ENCODE measurements around the gene CLMN.

Gene CLMN

DNA sequence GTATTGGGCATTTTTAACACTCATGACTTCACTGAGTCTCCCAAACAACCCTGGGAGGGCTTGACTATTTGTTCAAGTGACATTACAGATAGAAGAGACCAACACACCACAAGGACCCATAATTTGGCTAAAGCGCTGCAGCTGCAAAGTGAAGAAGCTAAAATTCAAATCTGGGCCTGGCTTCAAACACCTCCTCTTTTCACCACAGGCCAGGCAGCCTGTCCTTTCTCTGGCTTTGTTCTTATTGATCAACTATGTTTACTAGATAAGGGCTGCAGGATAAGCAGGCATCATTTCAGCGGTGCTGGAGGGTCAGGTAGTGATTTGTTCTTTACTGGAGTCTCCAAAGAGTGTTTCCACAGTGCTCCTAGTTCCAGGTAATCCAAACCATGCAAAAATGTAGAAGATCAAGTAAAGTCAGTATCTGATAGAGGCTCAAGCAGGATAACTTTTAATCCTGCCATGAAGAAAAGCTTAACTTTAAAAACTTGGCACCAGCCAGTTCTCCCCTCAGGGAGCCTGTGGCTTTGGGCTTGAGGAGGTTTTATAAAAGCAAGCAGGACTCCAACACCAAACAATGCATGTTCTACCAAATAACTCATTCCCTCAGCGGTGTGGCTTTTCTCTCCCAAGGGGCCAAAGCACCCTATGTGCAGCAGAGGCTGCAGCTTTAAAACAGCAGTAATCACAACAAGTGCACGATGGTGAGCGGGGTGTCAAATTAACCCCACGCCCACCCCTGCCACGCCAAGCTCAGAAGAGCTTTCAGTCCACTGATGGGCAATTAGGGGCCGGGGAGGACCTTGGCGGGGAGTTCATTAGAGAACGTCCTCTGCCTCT lies 16.8 kb downstream of the CLMN start:
- DNase-seq = no peak

DNA sequence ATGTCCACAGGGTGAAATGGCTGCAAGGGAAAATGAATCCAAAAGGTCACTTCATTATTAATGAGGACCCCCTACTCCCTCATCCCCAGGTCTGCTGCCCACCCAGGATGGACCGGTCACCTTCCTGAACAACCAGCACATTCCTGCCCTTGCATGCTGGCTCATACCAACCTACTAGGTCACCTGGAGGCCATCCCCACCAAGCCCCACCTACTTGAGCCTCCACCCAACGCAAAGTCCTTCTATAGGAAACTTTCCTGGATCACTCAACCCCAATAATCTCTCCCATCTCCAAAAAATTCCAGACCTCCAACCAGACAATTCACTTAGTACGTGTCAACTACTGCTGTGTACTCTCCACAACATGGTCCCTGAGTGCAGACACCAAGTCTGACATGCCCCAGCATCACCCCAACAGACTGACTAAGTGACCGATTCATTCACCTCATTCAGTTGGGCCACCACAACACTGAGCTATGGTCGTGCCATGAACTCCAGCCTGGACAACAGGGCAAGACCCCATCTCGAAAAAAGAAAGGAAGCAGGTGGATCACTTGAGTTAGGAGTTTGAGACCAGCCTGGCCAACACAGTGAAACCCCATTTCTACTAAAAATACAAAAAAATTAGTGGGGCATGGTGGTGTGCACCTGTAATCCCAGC lies 18.1 kb downstream of the CLMN start:
- DNase-seq = no peak

DNA sequence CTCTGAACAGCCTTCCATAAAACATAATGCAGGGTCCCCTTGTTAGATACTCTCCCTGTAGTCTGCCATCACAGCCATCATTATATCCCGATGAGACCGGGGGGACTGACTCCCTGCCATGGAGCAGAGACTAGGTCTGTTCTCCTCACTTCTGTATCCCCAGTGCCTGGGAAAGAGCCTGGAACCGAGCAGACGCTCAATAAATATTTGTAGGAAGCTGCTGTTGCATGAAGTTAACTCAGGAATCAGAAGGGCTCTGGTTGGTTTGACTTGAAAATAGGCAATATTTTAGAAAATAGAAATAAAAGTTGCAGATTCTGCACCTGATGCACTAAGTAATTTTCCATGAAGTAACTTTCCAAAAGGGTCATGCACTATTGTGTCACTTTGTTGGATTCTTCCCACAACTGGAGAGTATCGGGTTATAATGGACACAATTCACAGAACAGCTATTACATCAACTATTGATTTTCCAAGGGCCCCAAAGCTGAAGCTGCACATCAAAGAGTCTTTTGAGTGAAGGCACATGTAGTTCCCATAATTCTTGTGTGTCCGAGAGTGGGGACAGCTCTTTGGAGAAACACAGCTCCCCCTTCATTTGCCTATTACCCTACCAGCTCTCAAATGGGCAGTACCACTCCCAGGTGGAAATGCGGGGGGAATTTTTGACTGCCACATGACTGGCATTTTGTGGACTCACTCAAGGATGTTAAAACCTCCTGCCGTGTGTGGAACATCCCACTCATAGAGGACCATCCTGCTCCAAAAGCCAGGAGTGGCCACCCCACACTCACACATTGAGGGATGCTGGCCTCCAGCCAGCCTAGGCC lies 18.8 kb downstream of the CLMN start:
- no peak for DNase-seq

DNA sequence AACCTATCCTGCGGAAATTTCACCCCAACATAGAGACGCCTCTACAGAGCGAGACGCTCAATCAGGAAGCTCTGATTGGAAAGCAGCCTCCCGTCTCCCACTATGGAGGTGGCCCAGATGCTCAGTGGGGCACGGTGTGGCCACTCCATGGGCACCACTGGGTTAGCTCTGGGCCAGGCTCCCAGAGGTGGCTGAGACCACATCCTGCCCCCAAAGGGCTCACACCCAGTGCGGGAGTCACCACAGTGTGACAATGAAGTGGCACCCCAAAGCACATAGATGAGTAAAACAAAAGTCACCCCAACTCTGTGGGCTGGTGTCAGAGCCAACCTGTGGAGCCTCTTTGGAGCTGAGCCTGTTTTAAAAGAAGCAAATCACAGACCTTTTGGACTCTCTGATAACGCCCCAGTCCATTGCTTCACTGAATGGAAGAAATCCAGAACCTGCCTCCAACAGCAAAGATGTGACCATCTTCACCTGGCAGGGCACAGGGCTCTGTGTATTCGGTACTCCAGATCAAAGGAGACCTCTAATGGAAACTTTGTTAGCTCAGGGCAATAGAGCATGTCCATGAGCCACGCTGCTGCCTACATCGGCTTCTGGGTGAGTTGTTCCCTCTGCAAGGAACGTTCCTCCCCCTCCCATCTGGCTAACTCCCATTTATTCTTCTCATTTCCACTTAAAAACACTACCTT lies 19.6 kb downstream of the CLMN start:
- no peak for DNase-seq

DNA sequence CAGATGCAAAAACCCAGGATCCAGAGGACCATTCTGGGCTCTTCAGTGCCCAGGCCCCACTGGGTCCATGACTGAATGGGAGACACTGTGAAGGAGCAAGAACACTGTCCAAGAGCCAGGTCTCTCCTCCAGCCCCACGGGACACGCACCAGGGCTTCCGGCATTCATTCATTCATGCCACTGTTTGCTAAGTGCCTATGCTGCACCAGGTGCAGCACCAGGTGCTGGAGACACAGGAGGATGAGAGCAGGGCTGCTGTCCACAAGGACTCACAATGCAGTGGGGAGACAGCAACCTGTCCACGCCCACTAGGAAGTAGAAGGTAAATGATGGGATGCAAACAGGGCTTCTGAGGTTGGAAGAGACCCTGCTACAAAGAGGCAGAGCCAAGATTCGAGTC lies 20.4 kb downstream of the CLMN start:
- no peak for DNase-seq

DNA sequence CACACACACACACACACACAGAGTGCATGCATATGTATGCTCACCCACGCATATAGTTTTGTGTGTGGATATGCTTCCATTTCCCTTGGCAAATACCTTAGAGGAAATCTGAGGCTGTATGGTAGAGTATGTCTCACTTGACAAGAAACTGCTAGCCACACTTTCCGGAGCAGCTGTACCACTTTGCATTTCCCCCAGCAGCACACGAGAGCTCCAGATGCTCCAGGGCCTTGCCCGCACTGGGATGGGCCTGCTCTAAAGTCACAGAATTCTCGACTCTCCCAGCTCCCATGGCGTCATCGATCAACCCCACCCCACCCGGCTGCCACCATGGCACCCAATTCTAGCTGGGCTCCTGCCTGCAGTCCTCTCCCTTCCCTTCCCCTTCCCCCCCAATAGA lies 21.9 kb downstream of the CLMN start:
- DNase-seq = no peak

DNA sequence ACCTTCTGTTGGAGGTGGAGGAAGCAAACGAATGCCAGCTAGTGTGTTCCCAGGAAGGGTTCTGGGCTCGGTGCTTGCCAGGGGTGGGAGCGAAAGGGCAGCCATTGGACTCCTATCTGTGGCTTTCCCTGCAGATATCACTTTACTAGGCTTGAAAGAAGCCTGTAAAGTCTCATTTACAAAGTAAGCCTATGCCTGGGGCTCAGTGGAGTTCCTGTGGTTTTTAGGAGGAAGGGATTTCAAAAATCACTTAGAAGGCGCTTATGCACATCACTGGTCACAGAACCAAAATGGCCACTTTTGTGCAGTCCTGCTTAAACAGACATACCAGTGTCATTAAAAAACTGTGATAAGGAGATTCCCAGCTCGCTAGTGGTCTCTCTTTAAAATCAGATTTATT lies 22.7 kb downstream of the CLMN start:
- no peak for DNase-seq

DNA sequence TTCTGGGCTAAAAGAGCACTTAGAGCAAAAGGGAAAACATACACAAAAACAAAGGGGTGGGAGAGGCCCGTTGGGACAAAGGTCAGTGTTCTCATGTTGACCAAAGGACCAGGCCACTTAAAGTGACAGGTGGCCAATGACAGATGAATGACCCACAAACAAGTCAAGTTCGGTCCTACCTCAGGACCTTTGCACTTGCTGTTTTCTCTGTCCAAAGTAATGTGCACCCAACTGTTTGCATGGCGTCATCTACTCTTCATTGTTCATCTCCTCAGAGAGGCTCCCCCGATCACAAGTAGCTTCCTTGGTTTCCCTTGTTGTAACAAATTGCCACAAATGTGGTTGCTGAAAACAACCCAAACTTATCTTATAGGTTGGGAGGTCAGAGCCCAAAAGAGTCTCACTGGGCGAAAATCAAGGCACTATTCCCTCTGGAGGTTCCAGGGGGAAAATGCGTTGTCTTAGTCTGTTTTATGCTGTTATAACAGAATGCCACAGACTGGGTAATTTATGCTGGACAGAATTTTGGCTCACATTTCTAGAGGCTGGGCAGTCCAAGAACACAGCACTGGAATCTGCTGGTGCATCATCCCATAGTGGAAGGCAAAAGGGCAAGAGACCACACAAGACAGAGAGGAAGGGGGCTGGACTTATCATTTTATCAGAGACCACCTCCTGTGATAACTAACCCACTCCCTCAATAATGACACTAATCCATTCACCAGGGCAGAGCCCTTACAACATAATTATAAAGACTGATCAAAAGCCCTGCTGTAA lies 23.9 kb downstream of the CLMN start:
- no peak for DNase-seq

DNA sequence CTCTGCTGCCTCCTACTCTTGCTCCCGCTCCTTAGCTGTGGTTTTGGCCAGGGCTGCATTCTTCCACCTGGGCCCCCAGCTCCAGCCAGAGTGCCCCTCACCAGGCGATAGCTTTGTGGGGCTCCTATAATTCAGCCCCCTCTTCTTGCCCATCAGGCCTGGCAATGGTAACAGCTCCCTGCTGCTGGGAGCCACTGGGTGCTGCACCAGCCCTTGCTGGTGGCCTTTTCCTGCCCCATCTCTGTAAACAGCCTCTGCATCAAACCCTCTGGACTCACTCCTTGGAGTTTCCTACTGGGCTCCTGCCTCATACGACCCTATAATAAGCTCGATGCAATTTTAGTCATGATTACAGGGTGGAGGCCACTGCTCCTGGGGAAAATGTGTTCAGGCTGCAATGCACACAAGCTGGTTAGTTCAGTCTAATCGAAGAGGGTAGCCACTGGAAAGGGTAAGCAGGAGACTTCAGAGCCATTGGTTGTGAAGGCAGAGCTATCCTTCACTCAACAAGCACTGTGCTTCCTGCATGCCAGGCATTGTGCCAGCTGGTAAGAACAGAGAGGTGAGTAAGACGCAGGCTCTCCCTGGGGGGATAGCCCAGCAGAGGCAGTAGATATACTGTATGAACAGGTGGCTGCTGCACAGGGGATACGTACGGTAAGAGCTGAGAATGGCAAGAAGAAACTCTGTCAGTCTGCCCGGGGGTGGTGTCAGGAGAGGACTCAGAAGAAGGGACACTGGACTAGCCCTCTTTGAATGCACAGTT lies 24.7 kb downstream of the CLMN start:
- DNase-seq = peak; percentile 37

DNA sequence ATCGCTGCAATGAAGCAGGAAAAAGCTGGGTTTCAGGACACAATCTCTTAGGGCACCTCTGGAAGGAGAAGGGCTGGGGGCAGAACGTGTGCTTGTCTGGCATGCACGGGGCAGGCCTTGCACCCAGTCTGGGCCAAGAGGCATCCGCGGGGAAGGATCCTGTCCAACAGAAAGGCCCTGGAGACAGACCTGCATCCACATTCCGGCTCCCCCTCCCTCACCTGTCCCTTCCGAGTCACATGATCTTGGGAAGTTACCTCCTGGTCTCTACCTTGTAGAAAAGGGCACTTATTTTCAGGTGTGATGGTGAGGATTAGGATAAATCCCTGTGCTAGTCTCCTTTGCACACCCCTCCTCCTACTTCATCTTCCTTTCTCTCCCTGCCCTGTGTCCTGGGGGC lies 25.4 kb downstream of the CLMN start:
- no peak for DNase-seq

DNA sequence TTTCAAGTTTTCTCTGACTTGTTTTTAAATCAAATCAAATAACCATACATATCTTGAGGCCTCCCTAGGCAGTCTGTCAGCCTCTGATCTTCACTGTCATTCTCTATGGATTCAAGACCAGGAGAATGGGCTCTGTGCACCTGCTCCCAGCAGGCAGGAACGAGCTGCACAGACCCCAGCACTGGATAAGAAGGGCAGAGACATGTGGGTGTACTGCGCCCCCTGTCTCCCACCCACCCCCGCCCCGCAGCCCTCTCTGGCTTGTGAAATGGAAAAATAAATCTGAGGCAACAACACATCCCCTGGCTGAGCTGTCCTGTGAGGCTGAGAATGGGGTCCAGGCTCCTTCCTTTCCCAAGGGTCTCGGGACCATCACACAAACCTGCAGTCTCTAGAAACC lies 26.3 kb downstream of the CLMN start:
- no peak for DNase-seq

DNA sequence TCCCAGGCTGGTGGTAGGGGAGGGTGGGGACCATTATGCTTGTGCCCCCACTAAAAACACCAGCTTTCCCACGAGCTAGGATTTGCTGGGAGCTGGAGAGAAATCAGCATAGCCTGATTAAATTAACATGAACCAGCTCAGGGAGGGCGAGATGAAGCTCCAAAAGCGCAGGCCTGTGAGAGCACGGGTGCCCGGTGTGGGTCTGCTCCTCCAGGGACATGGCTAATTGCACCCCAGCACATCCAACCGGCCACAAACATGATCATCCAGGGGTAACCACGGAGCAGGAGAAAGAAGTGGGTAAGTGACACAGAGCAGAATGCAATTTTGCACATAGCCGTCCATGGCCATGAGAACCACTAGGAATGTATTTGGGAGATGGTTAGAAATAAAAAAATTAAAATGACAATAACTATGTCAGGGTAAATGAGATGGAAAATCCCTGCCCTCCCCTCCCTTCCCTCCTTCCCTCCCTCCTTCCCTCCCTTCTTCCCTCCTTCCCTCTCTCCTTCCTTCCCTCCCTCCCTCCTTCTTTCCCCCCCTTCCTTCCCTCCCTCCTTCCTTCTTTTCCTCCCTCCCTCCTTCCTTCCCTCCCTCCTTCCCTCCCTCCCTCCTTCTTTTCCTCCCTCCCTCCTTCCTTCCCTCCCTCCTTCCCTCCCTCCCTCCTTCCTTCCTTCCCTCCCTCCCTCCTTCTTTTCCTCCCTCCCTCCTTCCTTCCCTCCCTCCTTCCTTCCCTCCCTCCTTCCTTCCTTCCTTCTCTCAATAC lies 26.9 kb downstream of the CLMN start:
- DNase-seq = no peak

DNA sequence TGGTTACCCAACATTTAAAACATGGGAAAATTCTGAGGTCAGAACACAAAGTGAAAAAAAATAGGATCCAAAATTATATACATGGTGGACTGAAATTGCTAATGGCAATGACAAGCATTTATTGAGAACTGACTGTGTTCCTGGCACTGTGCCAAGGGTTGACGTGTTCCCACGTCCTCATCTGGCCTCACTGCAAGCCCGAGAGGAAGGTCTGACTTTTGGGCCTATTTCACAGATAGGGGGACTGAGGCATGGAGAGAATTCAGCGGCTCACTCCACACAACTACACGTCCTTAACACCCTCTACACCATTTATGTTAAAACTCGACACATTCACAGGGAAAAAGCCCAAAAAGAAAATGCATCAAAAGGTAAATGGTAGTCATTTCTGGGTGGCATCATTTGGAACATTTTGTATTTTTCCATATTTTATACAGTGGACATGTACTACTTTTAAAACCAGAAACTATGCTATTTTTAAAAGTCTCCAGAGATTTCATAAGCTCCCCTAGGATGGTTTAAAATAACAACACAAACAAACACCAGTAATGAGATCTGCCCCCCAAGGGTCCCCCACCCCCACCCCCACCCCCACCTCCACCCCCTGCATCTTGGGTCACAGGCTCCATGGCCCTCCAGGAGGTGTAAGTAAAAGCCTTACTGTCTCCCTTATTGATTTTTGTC lies 27.7 kb downstream of the CLMN start:
- DNase-seq = peak; percentile 74

DNA sequence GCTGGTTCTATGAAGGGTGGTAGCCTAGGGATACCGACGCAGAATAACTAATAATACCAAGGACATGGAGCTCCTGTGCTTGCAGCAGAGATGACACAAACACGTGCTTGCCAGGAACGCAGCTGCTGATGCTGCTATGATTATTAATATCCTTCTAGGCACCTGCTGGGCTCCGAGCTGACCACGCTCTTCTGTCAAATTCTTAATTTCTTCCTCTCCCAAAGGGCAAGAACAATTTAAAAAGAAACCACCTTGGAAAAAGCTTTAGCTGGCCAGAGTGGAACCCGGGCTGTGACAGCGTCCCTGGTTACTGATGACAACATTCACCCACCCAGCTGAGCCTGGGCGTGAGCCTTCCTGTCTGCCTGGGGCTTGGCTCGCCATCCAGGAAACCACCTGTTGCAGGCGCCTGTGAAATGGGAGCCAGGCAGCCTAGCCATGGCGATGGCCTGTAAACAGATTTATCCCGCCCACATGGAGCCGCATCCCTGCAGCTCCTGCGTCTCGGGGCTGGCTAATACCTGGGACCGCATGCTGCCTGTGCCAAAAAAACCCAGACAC lies 28.8 kb downstream of the CLMN start:
- DNase-seq = no peak

DNA sequence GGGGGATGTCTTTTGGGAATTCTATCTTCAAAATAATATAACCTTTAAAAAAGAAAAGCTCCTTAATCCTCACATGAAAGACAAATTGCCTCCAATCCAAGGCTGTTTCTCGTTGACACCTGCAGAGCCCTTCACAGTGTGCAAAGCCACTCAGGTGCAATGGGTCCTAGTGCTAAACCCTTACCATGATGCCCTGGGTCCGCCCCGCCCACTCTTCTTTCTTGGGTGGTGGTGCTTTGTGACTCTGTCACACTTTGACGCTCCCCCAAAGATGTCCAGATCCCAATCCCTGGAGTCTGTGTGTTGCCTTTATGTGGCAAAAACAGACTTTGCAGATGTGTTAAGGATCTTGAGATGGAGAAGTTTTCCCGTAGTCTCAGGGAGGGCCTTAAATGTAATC lies 29.7 kb downstream of the CLMN start:
- no peak for DNase-seq

DNA sequence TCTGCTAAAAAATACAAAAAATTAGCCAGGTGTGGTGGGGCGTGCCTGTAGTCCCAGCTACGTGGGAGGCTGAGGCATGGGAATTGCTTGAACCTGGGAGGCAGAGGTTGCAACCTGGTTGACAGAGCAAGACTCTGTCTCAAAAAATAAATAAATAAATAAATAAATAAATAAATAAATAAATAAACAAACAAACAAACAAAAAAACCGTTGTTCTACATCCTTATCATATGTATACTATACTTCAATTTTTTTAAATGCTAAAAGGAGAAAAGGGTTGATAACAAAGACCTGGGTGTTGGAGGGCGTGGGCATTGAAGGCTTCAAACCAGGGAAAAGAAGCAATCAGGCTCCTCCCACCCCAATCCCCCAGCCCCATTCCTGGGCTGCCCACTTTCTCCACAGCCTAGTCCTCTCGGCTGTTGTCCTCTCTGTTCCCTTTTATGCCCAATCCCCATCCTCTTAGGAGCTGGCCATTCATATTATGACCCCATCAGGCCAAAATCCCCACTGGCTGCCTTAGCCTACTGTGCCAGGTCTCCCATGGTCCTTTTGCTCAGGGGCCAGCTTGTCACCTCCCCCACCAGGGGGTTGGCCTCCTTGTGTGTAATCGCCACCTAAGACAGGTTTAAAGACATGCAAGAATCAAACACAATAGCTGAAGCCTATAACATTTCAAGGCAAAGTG lies 30.2 kb downstream of the CLMN start:
- DNase-seq = no peak

DNA sequence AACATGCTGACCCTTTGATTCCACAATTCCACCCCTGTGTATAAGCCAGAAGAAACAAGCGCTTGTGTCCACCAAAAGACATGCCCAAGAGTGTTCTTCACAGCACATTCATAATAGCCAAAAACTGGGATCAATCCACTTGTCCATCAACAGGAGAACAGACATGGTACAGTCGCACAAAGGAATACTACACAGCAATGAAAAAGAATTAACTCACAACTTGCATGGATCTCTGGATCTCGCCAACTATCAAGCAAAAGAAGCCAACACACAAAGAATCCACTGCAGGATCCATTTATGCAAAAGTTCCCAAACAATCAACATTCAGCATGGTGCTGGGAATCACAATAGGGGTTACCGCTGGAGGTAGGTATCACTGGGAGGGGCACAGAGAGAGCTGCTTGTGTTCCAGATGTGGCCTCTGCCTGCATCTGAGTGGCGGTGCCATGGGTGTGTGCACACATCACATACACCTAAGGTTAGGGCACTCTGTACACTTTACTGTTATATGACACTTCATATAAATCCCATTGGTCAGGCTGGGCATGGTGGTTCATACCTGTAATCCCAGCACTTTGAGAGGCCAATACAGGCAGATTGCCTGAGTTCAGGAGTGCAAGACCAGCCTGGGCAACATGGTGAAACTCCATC lies 30.9 kb downstream of the CLMN start:
- no peak for DNase-seq

DNA sequence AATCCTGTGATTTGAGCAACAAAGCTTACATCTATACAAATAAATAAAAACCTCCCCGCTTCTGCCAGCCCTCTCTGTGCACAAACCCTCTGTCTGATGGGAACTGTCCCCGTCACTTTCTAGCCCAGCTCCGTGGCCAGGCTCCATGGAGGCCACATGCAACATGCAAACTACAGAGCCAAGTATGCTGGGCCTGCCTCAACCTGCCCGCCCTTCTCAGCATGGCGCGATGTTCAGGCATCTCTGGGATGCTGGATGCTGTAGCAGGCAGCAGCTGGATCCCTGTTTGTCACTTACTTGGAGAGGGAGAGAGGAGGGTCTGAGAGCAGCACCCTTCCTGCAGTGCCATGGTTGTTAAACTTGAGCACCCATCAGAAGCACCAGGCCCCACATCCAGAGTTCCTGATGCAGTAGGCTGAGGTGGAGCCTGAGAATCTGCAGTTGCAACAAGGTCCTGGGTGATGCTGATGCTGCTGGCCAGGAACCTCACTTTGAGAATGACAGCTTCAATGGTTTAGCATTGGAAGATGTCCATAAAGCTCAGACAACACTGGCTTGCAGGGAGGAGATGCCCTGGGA lies 32.4 kb downstream of the CLMN start:
- DNase-seq = no peak

Measured in fibroblast of skin of scalp (primary cell).